Neural progenitor cell (in vitro differentiated cells): ENCODE measurements around the gene GNAS-AS1.

Source experiments
- CTCF ChIP-seq: fragments of 200-600 bp; sonication (generic); IDR thresholded peaks from 2 replicates; pipeline ENCODE4 v1.5.1; 2017; ENCODE audit warnings: antibody characterized with exemption, mild to moderate bottlenecking
- EZH2 ChIP-seq: fragments of 200-600 bp; sonication (generic); IDR thresholded peaks from 2 replicates; pipeline ENCODE4 v1.6.1; 2017; ENCODE audit warnings: antibody characterized with exemption, mild to moderate bottlenecking, moderate library complexity

- TF ChIP-seq CTCF = peak; percentile 23
- no peak for TF ChIP-seq EZH2
Observed at GRCh38 chr20:58892141-58892931, 41.6 kb upstream of the GNAS-AS1 start.
